Measurements from ENCODE around the gene CCDC69.

Gene CCDC69

GRCh38 chr5:151157426-151158286 lies 66.2 kb downstream of the CCDC69 start, which contains the start of gene ANXA6:
ANXA6 (minus strand) TSS chr5:151157779; CDS start chr5:151147901, 9,878 bp downstream.
- DNase-seq: peak; percentile 56

- no peak for DNase-seq
Measured at GRCh38 chr5:151156507-151157420, 67.1 kb downstream of the CCDC69 start.

DNA sequence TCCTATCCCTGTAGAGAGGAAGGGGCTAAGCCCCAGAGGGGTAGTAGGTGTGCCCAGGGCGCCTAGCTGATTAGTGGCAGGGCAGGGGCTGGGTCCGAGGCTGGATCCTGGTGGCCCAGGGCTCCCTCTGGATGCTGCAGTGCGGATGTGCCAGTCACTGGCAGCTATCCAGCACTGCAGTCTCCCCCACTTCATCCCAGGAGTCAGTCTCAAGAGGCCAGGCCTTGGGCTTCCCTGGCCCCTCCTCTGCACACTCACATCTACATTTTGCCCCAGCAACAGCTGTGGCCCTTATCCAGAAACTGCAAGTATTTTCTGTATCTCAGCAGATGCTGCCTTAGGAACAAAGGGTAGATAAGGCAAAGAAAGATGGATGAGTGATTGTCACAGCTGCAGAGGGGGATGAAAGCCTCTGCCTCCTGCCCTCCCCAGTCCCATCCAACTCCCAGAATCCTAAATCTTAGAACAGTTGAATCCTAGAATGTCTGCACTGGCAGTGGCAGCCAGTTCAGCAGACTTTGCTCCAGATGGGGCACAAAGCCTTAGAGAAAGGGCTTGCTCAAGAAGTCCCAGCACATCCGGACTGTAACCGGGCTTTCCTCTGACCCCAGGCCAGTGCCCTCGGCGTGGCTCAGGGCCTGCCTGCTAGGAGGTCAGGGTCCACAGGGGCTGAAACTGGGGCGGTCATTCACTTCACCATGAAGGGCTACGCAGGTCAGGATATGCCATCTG lies 68.0 kb downstream of the CCDC69 start:
- no peak for DNase-seq

- DNase-seq: peak; percentile 52
Measured at GRCh38 chr5:151154931-151155774, 68.7 kb downstream of the CCDC69 start.

DNA sequence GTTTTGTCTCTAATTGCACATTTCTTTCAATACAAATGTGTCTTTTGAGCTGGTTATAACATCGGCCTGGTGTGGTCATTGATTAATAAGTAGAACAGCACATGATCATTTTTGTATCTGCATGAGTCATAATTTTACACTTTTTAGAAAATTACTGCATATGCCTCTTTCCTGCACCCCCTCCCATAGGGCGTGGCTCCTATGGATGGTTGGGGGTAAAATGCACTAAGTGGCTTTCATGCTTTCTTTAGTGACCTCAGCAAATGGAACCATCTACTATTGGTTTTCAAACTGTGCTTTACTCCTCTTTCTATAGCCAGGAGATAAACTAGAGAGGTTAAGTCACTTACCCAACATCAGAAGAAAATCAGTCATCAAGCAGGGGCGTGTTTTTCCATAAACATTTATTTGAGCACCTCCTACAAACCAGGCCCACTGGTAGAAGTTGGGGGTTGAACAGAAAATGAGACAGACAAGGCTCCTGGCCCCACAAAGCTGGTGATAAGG lies 70.1 kb downstream of the CCDC69 start:
- DNase-seq: no peak

DNA sequence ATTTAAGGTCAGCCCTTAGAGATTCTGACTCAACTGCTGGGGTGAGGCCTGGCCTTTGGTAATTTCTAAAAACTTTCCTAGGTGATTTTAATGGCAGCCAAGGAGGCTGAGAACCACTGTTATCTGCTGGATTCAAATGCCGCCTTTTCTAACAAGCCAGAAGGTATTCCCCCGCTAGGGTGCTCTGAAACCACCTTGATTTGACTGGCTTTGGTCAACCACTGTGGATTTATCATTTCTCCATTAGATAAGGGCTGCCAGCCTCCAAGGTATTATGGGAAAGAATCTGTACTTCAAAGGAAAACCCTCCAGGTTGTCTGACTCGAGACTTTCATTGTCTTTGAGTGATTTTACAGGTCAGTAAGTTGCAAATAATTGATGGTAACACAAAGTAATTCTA lies 70.6 kb downstream of the CCDC69 start:
- no peak for DNase-seq

DNA sequence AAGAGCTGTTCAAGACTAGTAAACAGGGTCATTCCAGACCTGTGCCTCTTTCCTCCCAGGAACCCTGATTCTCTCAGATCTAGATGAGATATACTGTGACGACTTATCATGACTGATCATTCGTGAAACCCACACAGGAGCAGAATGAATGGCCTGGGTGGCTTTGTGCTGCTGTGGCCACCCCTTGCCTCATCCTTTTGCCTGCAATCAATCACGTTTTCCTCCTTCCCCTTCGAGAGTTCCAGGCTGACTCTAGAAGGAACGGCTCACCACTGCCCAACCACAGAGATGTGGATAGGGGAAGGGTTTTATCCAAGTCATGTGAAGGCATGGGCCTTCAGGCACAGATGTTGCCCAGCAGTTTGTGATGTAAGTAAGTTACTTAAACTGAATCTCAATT lies 72.1 kb downstream of the CCDC69 start:
- no peak for DNase-seq

DNA sequence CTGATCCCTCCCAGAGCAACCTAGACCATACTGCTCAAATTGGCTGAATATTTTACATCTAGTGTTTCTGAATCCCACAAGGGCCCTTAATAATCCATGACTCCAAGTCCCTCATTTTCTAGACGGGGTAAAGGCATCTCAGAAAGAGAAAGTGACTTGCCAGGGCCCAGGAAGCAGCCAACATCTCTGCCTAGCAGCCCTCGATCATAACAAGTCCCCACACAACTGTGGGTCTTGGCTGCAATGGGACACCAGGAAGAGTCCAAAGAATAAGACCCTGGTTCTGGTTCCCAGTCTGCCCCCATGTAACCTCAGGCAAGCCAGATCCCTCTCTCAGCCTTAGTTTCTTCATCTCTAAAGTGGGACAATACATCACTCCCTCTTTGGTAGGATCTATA lies 72.6 kb downstream of the CCDC69 start:
- no peak for DNase-seq

DNA sequence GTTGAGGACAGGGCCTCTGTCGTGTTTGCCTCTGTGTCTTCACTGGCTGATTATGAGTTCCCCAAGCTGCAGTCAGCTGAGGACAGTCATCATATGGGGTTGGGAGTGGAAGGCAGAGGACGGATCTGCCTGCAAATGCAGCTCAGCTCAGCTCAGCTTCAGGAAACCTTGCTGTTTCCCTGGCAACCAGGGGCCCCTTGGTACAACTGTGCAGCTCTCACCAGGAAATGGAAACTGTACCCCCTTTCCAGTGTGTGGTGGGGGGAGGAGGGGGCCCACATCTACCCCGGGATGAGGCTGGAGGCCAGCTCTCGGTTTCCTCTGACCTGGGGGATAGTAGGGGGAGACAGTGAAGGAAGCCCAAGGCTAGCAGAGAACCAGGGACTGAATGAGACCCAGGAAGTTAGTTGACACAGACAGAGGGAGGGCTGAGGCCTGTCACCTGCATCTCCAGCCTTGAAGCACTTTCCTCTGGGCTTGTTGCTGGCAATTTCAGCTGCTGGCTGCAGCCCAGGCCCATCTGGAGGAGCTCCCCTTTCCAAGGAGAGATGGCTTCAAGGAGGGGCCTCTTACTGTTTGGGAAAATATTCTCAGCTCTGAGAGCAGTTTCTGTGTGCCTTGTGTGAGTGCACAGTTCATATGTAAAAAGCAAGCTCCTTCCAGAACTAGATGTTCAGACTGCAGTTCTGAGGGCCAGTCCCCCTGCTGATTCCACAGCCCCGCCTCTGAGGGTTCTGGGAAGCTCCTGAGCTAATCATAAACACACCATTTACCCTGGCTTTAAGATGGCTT lies 73.2 kb downstream of the CCDC69 start:
- peak; percentile 71 for DNase-seq

GRCh38 chr5:151148583-151148982 lies 75.3 kb downstream of the CCDC69 start:
- no peak for DNase-seq

DNA sequence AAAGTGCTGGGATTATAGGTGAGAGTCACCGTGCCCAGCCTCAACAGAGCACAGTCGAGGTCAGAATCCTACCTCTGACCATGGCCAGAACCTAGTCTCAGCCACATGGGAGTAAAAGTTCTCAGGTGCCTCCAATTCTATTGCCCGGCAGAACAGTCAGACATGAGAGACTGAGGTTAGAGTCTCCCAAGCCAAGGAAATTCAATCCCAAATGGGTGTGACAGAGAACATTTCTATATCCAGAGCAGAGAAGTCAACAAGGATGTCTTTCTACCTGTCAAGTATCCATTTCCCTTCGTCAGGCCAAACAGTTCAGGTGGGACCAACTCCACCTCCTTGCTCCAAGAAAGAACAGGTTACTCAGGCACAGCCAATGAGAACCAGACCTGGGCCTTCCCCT lies 76.9 kb downstream of the CCDC69 start:
- DNase-seq: no peak

DNA sequence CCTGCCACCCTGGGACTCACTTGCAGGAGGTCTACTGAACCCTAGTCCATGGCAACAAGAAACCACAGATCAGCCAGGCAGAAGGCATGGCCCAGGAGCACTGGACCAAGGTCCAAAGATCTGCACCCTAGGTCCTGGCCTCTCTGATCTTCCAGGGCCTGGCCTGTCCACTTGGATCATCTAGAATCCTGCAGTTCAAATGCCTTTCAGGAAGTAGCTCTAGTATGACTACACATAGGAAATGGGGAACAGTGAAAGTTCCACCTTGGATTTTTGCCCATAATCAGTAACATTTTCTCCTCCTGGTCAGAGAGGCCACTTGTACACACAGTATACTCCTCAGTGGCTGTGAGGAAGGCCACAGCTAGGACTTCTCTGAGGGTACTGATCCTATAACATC lies 77.8 kb downstream of the CCDC69 start:
- no peak for DNase-seq

DNA sequence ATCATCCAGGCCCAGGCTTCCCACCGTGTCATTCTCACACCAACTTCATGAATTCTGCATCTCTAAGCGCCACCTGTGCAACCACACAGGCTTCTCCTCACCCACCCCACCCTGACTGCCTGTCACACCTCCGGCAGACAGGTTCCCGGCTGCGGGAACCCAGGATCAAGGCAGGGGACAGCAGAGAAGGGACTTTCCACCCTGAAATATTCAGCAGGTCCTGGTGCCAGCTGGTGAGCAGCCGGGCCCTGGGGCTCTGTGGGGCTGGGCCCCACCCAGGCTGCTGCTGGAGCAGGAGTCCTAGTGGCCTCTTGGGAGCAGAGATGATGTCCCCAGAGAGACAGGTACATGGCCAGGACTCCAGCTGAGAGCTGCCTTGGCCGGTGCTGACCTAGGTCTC lies 79.0 kb downstream of the CCDC69 start:
- no peak for DNase-seq

DNA sequence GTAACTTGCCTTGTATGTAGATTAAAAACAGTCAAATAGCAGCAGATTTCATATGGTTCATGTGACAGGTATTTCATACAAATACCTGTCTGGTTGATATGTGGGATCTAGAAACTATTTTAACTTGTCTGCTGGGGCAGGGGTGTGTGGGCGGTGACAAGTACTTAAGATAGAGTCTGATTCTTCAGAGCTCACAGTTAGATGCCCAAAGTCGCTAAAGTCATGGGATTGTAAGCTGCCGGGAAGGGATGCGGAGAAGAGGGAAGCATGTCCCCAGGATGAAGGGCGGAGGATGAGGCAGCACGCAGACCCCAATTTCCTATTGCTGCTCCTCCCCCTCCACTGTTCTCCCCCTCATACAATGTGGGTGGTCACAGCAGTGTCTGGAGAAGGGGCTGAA lies 79.6 kb downstream of the CCDC69 start:
- DNase-seq: no peak

DNA sequence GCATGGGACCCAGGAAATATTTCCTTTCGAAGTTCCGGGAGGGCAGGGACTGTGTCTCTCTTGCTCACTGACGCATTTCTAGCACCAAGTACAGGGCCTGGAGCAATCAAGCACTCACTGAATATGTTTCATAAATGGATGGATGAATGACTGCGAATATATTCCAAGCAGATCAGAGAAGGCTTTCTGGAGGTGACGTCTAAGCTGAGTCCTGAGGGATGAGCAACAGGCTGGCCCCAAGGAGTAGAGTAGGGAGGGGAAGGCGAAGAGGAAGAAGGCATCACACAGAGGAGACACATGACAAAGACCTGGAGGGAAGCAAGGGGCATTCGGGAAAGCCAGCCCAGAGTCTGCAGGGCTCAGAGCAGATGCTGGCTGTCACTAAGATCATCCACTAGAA lies 80.2 kb downstream of the CCDC69 start:
- no peak for DNase-seq

GRCh38 chr5:151142933-151143332 lies 81.0 kb downstream of the CCDC69 start:
- DNase-seq: no peak

GRCh38 chr5:151141535-151141934 lies 82.4 kb downstream of the CCDC69 start:
- peak; percentile 49 for DNase-seq

DNA sequence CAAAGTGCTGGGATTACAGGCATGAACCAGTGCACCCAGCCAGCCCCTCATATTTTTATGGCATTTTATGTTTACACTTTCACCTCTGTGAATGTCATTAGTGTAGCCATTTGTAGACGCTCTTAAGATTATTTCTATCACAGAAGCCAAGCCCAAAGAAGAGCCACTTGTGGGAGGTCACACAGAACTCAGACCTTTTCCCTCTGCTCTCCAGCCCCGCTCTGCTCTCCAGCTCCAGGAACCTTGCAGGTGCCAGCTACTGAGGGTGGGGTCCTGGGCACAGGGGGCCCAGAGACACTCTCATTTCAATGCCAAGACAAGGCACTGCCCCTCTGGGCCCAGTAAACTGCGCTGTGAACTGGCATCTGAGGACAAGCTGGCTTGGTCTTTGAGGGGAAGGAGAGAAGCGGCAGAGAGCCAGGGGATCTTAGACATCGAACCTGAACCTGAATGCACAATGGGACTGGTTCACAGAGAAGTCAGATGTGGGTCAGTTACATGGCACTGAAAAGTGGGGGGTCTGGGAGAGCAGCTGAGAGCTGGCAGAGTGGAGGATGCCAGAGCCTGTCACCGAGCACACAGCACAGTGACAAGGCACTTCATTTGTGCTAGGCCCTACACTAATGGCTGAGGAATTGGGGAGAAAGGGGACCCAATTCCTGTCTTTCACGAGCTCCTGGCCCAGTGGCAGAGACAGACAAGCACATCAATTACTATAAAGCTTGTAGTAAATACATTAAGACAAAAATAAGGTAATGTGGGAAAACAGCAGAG lies 83.0 kb downstream of the CCDC69 start:
- no peak for DNase-seq

GRCh38 chr5:151139646-151140045 lies 84.2 kb downstream of the CCDC69 start:
- no peak for DNase-seq

DNA sequence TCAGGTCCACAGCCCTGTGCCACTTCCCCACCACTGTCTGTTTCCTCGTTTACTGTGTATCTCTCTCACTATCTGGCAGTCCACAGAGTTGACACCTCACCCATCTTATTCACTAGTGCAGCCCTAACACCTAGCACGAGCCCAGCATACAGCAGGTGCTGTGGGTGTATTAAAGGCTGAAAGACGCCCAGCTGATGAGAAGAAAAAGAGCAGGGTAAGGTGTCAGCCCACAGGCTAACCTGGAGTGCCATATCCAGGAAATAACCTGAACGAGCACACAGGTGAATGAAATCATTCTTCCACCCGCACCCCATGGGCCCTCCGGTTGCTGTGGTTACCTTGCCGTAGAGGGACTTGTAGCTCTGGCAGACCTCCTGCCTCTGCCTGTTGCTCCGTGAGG lies 84.9 kb downstream of the CCDC69 start:
- peak; percentile 51 for DNase-seq

All from activated gamma-delta T cell treated with Interleukin-2 at 50 U/mL for 16 hours (primary cell).